ENCODE results near the gene GAA. TPM values are rescaled to one million over a fixed set of nuclear protein-coding genes. Genes with fewer than 3 reads are reported as not detected.

Gene GAA
- total and polyA plus RNA-seq, 2 of the 13 experiments (the other 11 are each of a cell fraction or from before 2014, with no cell fraction given) = 21.6 to 36.4 TPM

DNA sequence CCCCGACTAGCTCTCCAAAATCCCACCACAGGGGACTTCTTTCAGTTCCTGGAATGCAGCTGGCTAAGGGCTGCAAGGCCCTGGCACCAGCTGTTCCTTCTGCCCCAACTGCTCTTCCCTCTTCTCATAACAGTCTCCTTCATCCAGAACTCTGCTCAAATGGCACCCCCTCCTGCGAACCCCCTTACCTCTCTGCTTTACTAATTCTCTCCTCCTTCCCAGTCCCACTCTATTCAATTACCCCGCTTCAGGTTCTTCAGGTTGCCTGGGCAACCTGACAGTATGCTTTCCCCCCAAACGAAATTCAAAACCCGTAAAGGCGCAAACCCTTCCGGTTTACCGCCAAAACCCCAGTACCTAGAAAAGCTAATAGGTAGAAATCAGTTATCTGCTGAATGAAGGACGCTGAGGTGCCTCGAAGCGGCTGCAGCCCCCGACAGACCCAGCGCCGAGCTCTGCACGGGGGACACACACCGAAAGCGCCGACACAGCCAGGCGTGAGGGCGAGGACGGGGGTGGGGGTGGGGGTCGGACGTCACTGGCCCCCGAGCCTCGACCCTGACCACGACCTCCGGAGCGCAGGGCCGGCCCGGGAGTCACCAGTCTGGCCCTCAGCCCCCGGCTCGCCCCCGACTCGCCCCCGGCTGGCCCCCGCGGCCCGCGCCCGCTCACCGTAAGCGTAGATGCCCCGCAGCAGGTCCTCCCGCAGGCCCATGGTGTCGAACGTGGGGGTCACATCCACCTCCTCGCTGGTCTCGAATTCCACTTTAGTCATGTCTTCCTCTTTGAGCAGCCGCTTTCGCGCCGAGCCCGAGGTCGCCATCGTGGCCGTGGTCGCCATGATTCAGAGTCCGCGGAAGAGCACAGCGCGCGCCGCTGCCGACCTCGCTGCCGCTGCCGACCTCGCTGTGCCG lies 45.0 kb downstream of the GAA start (continued):
- TF ChIP-seq MZF1 (CRISPR knock-in tag; IDR thresholded peaks at IDR 0.05; ENCODE audit: borderline replicate concordance) (no peak), HMGXB4 (CRISPR knock-in tag; IDR thresholded peaks at IDR 0.05; ENCODE audit: borderline replicate concordance in 1 of 2, low read depth in 1 of 2) (no peak), STAG1 (CRISPR knock-in tag; IDR thresholded peaks at IDR 0.05) (peak; percentile 29; the same call in 1 of the 2 replicates), CHD2 (IDR thresholded peaks at IDR 0.05; ENCODE audit: low read depth, low read length) (no peak), ZNF337 (CRISPR knock-in tag; IDR thresholded peaks at IDR 0.05; ENCODE audit: borderline replicate concordance, low read depth) (no peak), ZC3H13 (CRISPR knock-in tag; IDR thresholded peaks at IDR 0.05) (peak; percentile 33; the same call in 1 of the 2 replicates), MTF1 (CRISPR knock-in tag; IDR thresholded peaks at IDR 0.05) (no peak), ERF (CRISPR knock-in tag; IDR thresholded peaks at IDR 0.05) (no peak), IKZF5 (CRISPR knock-in tag; IDR thresholded peaks at IDR 0.05) (0 out of 2 replicates have a peak, but pooled peaks have one; percentile 1), SIN3A (IDR thresholded peaks at IDR 0.05; ENCODE audit: borderline replicate concordance, low read depth, low read length) (0 out of 2 replicates have a peak, but pooled peaks have one; percentile 15), SOX13 (IDR thresholded peaks at IDR 0.05) (no peak), SOX13 (CRISPR knock-in tag; conservative IDR thresholded peaks at IDR 0.05 in 1 of 2, IDR thresholded peaks at IDR 0.05 in 1 of 2) (no peak), PAXIP1 (CRISPR knock-in tag; conservative IDR thresholded peaks at IDR 0.05) (no peak), ZFP41 (CRISPR knock-in tag; IDR thresholded peaks at IDR 0.05; ENCODE audit: borderline replicate concordance) (no peak), IRF2 (CRISPR knock-in tag; IDR thresholded peaks at IDR 0.05) (no peak), HOXA9 (CRISPR knock-in tag; IDR thresholded peaks at IDR 0.05; ENCODE audit: borderline replicate concordance) (peak; percentile 84; the same call in 1 of the 2 replicates), GZF1 (CRISPR knock-in tag; IDR thresholded peaks at IDR 0.05) (no peak), RNF2 (conservative IDR thresholded peaks at IDR 0.05; ENCODE audit: low read depth) (no peak; the same call in 1 of the 2 replicates), ZNF629 (CRISPR knock-in tag; conservative IDR thresholded peaks at IDR 0.05) (peak; percentile 8; the same call in 1 of the 2 replicates)
- TF ChIP-seq, protein P1, sequence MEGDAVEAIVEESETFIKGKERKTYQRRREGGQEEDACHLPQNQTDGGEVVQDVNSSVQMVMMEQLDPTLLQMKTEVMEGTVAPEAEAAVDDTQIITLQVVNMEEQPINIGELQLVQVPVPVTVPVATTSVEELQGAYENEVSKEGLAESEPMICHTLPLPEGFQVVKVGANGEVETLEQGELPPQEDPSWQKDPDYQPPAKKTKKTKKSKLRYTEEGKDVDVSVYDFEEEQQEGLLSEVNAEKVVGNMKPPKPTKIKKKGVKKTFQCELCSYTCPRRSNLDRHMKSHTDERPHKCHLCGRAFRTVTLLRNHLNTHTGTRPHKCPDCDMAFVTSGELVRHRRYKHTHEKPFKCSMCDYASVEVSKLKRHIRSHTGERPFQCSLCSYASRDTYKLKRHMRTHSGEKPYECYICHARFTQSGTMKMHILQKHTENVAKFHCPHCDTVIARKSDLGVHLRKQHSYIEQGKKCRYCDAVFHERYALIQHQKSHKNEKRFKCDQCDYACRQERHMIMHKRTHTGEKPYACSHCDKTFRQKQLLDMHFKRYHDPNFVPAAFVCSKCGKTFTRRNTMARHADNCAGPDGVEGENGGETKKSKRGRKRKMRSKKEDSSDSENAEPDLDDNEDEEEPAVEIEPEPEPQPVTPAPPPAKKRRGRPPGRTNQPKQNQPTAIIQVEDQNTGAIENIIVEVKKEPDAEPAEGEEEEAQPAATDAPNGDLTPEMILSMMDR (CRISPR knock-in tag; IDR thresholded peaks at IDR 0.05) = no peak

All from HepG2 (cell line).